ENCODE results near the gene BARX2.

- no peak for TF ChIP-seq CTCF (IDR thresholded peaks at IDR 0.05)
- TF ChIP-seq POLR2A (IDR thresholded peaks at IDR 0.05) = no peak
Measured at GRCh38 chr11:129352676-129353075, 23.0 kb upstream of the BARX2 start.

Measured in heart left ventricle (tissue), 13 donors.